Stimulated activated CD4-positive, alpha-beta T cell treated with anti-CD3 and anti-CD28 coated beads, Interleukin-15, amount 100 ng/mL, for 1 hour (primary cell): ENCODE data around the gene TNS1.

ENCODE experiments used
- DNase-seq, 2 donors: peaks; one replicate each; pipeline ENCODE4 v3.0.0-alpha.2; 2020; ENCODE audit warnings: low read depth in 1 of 2, low spot score in 1 of 2

TNS1 gene

DNA sequence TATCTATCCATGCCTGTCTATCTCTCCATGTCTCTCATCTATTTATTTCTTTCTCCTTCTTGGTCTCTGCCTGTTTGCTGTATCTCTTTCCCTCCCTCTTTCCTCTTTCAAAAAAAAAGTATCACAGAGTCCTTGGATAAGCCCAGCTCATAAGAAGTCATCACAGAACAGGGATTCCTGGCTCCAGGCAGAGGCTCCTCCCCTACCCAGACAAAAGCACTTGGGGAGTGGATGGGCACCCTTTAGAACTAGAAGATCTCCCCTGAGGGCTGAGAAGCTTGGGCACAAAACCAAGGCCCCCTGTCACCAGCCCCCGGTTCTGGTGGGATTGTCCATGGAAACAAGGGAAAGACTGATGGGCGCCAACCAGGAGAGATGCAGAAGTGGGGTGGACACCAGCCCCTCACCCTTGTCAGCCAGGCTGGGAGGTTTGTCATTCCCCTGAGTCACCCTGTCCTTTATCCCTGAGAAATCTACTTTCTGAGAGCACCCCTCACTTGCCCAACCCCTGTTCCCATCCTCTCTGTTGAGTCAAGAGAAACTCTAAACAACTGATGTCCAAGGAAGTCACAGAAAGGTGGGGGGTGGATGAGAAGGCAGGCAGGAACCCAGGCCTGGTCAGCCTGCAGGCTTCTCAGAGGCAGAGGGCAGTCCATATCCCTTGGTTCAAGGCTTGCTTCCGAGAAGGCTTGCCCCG, 127.1 kb downstream of the TNS1 start:
- DNase-seq, result no peak

DNA sequence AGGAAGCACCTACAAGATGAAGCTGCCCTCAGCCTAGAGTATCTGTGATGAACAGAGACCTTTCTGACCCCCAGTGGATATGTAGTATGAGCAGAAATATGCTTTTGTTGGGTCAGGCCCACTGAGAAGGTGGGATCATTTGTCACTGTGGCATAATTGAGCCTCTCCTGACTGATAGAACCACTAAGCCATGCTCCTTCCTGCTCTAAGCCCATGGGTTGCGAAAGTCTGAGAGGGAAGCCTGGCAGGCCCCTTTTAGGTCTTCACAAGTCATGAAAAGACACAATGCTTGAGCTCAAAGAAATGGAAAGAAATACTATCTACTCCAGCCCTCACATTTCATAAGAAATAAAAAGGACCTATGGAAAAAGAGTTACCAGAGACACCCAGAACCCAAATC, 127.7 kb downstream of the TNS1 start:
- no peak for DNase-seq

- no peak for DNase-seq
Measured at GRCh38 chr2:217873371-217873770, 129.4 kb downstream of the TNS1 start.

- DNase-seq, result no peak
Measured at GRCh38 chr2:217872319-217872718, 130.5 kb downstream of the TNS1 start.

GRCh38 chr2:217870528-217871011, 132.2 kb downstream of the TNS1 start:
- no peak for DNase-seq

GRCh38 chr2:217868911-217869334, 133.9 kb downstream of the TNS1 start:
- no peak for DNase-seq

DNA sequence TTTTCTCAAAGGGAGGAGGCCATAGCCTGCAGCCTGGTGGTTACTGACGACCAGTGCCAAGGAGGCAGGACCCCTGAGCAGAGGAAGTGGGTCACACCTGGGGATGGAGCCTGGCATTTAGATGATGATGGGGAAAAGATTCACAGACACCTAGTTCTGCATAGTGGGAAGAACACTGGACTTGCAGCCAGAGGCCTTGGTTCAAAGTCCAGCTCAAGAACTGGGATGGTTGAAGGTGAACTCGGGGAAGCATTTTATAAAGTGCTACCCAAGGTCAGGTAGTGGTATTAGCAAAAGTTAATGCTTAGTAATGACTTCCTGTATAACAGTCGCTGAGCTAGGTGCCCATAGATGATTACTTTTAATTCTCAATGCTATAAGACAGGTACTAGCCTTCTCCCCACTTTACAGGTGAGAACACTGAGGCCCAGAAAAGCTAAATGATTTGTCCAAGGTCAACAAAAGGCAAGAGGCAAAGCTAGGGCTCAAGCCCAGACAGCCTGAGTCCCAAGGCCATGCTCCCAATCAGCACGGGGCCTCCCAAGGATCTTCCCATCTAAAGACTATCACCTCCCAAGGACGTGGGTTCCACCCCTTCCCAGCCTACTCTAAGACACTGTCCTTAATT, 134.4 kb downstream of the TNS1 start:
- no peak for DNase-seq

DNA sequence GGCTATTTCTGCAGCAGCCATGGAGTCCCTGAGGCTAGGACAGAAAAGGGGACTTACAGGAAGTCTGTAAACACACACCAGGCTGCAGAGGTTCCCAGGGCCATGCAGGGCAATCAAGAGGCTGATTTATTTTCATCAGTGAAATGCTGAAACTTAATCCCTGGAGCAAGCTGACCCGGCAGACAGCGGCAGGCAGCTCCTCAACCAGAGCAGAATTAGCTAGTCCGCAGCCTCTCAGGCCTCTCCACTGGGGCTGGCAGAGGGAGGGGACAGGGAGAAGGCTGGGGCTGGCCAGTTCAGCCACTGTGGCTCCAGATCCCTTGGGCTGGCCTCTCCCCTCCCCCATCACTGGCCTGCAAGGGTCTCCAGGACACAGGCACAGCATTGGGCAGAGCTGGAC, 136.3 kb downstream of the TNS1 start:
- no peak for DNase-seq

- no peak for DNase-seq
Measured at GRCh38 chr2:217864963-217865772, 137.6 kb downstream of the TNS1 start.

DNA sequence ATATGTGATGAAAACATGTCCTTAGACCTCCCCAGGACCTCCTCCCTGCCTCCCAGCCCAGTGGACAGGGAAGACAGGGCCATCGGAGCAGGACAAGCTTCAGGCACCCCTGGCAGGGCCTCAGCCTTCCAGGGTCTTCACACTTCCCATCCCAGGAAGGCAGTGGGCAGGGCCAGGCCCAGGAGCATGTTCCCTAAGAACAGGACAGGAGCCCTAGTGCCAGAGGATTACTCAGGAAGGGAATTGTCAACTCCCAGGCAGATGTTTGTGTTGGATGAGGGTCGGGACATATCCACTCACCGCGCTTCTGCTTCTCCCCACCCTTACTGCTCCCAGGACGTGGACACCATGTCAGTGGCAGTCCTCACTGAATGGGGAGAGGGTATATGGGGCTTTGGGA, 138.9 kb downstream of the TNS1 start:
- DNase-seq, result no peak

- DNase-seq, result no peak
Measured at GRCh38 chr2:217861334-217861877, 141.4 kb downstream of the TNS1 start.

GRCh38 chr2:217859926-217860325, 142.9 kb downstream of the TNS1 start:
- no peak for DNase-seq

DNA sequence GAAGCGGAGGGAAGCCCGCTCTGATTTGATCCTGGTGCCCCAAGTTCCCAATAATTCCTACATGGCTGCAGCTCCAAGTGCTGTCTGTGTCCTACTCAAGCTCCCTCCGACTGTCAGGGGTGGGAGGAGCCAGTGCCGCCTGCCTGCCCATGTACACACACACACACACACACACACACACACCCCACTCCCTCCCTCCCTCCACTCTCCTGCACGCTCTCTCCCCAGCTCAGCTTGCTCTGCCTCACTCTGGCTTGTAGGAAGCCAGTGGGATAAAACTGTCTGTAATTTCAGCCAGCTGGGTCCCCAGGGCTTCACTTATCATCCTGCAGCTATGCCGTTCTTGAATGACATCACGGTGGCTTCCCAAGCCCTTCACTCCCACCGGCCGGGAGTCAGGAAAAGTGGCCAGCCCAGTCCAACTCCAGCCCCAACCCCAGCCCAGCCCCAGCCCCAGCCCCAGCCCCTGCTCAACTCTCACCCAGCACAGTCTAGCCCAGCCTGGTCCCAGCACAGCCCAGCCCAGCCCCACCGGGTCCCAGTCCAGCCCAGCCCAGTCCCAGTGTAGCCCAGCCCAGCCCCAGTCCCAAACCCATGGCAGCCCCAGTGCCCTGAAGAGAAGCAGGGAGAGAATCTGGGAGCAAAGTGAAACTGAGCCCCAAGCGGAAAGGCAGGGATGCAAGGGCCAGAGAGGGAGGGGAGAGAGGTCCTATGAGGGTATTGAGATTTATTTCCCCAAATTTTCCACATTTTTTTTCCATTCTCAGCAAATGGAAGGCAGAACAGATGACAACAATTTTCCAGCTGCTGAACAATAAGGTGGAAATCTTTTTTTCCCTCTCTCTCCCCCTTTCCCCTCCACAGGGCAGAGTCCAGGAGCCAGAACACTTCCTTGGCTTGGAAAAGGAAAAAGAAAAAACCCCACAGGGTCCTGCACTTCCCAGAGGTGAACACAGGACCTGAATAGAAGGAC, 144.0 kb downstream of the TNS1 start:
- no peak for DNase-seq

DNA sequence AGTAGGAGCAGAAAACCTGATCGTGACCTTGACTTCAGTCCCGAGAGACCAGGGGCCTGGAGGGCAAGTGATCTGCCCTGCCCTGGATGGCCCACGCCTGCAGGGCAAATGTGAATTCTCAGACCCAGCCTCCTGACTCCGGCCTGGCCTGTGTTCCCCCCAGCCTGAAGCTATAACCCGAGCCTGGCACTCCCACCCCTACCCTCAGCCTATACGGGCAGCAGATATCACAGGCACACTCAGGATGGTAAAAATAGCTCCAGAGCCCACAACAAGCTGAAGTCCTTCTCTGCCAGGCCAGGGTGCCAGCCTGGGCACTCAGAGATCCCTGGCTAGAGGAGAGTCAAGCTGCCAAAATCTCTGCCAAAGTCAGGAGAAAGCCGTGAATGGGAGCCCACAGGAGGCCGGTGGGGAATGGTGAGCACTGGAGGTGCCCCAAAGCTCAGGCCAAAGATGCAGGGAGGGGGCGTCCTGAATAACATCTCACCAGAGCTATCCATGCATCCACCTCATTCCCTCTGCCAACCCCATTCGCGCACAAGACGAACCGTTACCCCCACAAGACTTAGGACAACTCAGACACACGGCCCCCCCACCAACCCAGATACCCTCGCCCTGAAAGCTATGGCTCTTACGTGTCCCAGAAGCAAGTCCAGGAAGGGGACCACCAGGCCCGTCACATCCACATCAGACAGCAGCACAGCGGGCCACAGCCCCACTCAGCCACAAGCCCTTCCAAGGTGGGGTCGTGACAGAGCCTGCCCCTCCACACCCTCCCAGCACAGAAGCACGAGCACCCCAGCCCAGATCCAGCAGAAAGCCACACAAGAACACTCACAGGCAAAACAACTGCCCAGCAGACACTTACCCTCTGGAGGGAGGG, 144.9 kb downstream of the TNS1 start:
- no peak for DNase-seq

DNA sequence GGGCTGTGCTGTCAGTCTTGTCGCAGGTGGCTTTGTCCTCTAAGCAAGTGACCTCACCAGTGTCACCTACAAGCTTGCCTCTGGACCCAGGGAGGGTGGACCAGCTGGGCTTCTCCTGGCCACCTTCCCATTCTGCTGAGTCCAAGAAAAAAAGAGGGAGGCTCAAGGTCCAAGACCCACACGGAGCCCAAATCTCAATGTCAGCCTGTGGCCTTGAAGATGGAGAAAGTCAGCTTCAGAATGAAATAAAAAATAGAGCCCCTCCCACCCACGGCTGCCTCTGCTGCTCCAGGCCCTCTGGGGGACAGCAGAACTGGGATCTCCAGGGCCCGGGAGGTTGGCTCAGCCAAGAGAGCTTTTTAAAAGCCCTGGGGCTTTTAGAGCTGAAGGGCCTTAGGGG, 145.9 kb downstream of the TNS1 start:
- DNase-seq, result no peak

- DNase-seq, result no peak
Measured at GRCh38 chr2:217856159-217856558, 146.6 kb downstream of the TNS1 start.

- no peak for DNase-seq
Measured at GRCh38 chr2:217854684-217855420, 147.9 kb downstream of the TNS1 start.

- DNase-seq, result no peak
Measured at GRCh38 chr2:217853961-217854360, 148.8 kb downstream of the TNS1 start.
